ENCODE measurements around the gene PITX2. TPM values are rescaled to one million over a fixed set of nuclear protein-coding genes. Genes with fewer than 3 reads are reported as not detected.

PITX2 gene
- total RNA-seq, 2 experiments from 2014 or later = not detected

DNA sequence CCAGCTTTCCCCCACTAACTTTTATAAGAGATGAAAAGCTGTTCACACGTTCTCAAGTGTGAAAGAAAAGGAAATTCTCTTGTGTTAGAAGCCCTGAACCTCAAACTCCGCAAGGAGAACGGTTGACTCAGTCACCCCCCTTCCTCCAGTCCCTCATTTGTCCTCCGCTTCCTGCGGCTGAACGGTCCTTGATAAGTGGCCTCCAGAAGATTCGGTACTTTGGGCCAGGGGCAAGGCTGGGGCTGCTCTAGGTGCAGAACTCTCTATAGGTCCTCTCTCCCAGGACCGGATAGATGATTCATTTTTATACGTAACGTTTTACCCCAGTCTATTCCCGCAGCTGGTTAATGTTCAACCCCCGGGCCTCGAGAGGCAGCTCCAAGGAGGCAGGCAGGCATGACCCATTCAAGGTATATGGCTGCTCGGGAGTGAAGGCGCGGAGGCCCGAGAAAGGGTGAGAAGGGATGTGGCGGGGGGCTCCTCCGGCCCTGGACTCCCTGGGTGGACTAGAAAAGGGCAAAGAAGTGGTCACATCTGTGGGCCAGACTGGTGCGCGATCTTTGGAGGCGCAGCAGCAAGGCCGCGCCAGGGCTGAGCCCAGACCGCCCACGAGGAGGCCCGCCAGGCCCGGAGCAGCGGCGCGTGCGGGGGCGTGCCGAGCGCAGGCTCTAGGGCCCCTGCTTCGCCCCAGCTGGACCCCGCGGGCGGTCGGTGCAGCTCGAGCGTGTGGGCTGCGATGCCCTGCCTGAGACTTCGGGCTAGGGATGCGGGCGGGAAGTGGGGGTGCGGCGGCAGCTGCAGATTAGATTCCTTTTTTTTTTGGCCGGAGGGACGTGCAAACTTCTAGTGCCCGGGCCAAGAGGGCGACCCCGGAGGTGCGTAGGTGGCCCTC is 11.7 kb downstream of the PITX2 start:
- H3K36me3 Mint-ChIP-seq (ENCODE audit: low read depth) = no peaks in the 10 kb centered on the region
- intact Hi-C loops (cut with DNase I, micrococcal nuclease) = no loop called here
- H3K27me3 Mint-ChIP-seq = peaks cover 87% of the 10 kb centered on the region
- TF ChIP-seq CTCF (IDR thresholded peaks at IDR 0.05) = no peak
- H3K4me3 ChIP-seq (ENCODE audit: low read length) = no peak overlapping the region
- CTCF ChIA-PET = no interaction called here
- no peaks in the 10 kb centered on the region for H3K36me3 ChIP-seq (ENCODE audit: insufficient read depth, low read length)
- H3K27ac ChIP-seq (ENCODE audit: low read depth in 1 of 2, low read length in 2 of 2) = no peak overlapping the region
- ATAC-seq (ENCODE audit: poor library complexity) = no peak
- H3K4me1 Mint-ChIP-seq (ENCODE audit: low read depth) = no peaks in the 10 kb centered on the region
- DNase-seq = no peak
- H3K4me1 ChIP-seq (ENCODE audit: insufficient read depth, low read length) = peaks cover 19% of the 10 kb centered on the region
- H3K4me3 Mint-ChIP-seq = no peak overlapping the region
- H3K9me3 Mint-ChIP-seq = no peaks in the 10 kb centered on the region
- peaks cover 66 to 79% of the 10 kb centered on the region in 2 experiments for H3K27me3 ChIP-seq (ENCODE audit: control insufficient read depth in 1 of 2, insufficient read depth in 2 of 2, low read length in 2 of 2)
- H3K9me3 ChIP-seq (ENCODE audit: control insufficient read depth in 1 of 2, insufficient read depth in 1 of 2, low read length in 2 of 2) = peaks cover 18 to 44% of the 10 kb centered on the region in 2 experiments
- POLR2A ChIA-PET = no interaction called here
- H3K27ac Mint-ChIP-seq = no peak overlapping the region

DNA sequence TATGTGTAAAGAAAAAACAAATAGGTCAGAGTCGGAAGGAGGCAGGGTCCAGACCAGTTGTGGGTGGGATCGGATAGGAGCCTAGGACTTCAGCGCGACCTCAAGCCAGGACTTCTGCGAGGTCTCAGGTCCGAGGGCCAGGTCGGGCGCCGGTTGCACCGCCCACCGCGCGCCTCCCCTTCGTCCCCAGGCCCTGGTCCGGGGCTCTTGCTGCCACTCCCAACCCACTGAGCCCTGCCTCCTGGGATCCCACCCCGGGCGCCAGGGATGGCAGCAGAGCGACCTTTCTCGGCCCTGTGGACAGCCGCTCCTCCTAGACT is 12.3 kb downstream of the PITX2 start:
- CTCF ChIA-PET = no interaction called here
- no peak overlapping the region for H3K4me3 Mint-ChIP-seq

DNA sequence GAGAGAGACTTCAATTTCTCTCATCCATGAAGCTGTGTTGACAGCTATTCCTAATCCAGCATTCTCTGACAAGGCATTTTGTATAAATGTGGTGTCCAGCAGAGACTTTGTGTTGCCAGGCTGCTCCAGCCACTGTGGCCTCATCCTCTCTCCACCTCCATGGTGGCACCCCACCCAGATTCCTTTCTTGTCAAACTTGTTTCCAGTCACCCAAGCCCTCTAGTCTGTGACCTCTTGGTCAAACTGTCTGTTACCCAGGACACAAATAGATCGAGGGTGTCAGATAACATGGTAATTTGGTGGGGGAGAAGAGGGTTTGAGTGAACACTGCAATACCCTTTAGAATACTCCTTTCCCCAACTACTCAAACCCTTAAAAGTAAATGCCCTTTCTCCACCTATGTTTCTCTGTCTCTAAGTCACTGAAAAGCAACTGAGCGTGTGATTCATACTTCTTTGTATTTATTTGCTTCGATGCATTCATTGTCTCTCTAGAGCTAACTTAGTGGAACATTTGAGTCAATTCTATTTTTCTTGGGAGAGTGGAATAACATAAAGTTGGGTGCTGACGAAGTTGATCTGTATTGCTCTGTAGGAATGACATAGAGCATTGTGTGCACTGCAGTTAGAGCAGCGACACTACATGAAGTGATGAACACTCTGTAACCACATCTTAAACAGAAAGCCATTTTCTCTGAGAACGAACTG is 13.7 kb downstream of the PITX2 start:
- Histone ChIP-seq H3K9me3 (ENCODE audit: control insufficient read depth in 1 of 2, insufficient read depth in 1 of 2, low read length in 2 of 2) (peaks cover 9 to 28% of the 10 kb centered on the region in 2 experiments), H3K4me1 (ENCODE audit: insufficient read depth, low read length) (peaks cover 11% of the 10 kb centered on the region), H3K27me3 (ENCODE audit: control insufficient read depth in 1 of 2, insufficient read depth in 2 of 2, low read length in 2 of 2) (peaks cover 47 to 59% of the 10 kb centered on the region in 2 experiments), H3K4me3 (ENCODE audit: low read length) (no peak overlapping the region), H3K36me3 (ENCODE audit: insufficient read depth, low read length) (no peaks in the 10 kb centered on the region), H3K27ac (ENCODE audit: low read depth in 1 of 2, low read length in 2 of 2) (no peak overlapping the region)
- TF ChIP-seq CTCF (IDR thresholded peaks at IDR 0.05) = no peak
- ChIA-PET POLR2A (no interaction called here), CTCF (no interaction called here)
- ATAC-seq (ENCODE audit: poor library complexity) (no peak), DNase-seq (no peak)
- no peak overlapping the region for H3K4me3 Mint-ChIP-seq
- H3K4me1 Mint-ChIP-seq (ENCODE audit: low read depth) = no peaks in the 10 kb centered on the region
- no peak overlapping the region for H3K27ac Mint-ChIP-seq
- intact Hi-C loops (cut with DNase I, micrococcal nuclease) = no loop called here
- no peaks in the 10 kb centered on the region for H3K9me3 Mint-ChIP-seq
- peaks cover 74% of the 10 kb centered on the region for H3K27me3 Mint-ChIP-seq
- no peaks in the 10 kb centered on the region for H3K36me3 Mint-ChIP-seq (ENCODE audit: low read depth)

More for the DNA sequence above, 12.3 kb downstream of the PITX2 start:
- Mint-ChIP-seq H3K27me3 (peaks cover 80% of the 10 kb centered on the region), H3K4me1 (ENCODE audit: low read depth) (no peaks in the 10 kb centered on the region), H3K27ac (no peak overlapping the region), H3K36me3 (ENCODE audit: low read depth) (no peaks in the 10 kb centered on the region), H3K9me3 (no peaks in the 10 kb centered on the region)
- ATAC-seq (ENCODE audit: poor library complexity) (no peak), DNase-seq (no peak)
- no peak overlapping the region for H3K27ac ChIP-seq (ENCODE audit: low read depth in 1 of 2, low read length in 2 of 2)
- intact Hi-C loops (cut with DNase I, micrococcal nuclease) = no loop called here
- H3K27me3 ChIP-seq (ENCODE audit: control insufficient read depth in 1 of 2, insufficient read depth in 2 of 2, low read length in 2 of 2) = peaks cover 60 to 73% of the 10 kb centered on the region in 2 experiments
- POLR2A ChIA-PET = no interaction called here
- peaks cover 13% of the 10 kb centered on the region for H3K4me1 ChIP-seq (ENCODE audit: insufficient read depth, low read length)
- H3K36me3 ChIP-seq (ENCODE audit: insufficient read depth, low read length) = no peaks in the 10 kb centered on the region
- TF ChIP-seq CTCF (IDR thresholded peaks at IDR 0.05) = no peak
- H3K9me3 ChIP-seq (ENCODE audit: control insufficient read depth in 1 of 2, insufficient read depth in 1 of 2, low read length in 2 of 2) = peaks cover 18 to 40% of the 10 kb centered on the region in 2 experiments
- no peak overlapping the region for H3K4me3 ChIP-seq (ENCODE audit: low read length)
